ENCODE results near the gene FIG4.
"Not testable (repeated sequence)": the region's sequence is repeated elsewhere in the genome, so short reads cannot be mapped to it uniquely, and the experiment has no call there.

The FIG4 gene

GRCh38 chr6:109840796-109841195 lies 149.7 kb downstream of the FIG4 start:
- CTCF ChIA-PET, result no interaction called here
- H3K4me3 Mint-ChIP-seq, result no peak overlapping the region
- no peaks in the 10 kb centered on the region for H3K4me1 Mint-ChIP-seq
- H3K36me3 Mint-ChIP-seq, result no peaks in the 10 kb centered on the region
- DNase-seq, result no peak
- no peaks in the 10 kb centered on the region for H3K9me3 Mint-ChIP-seq
- no peaks in the 10 kb centered on the region for H3K27me3 Mint-ChIP-seq
- no peak overlapping the region for H3K27ac Mint-ChIP-seq

DNA sequence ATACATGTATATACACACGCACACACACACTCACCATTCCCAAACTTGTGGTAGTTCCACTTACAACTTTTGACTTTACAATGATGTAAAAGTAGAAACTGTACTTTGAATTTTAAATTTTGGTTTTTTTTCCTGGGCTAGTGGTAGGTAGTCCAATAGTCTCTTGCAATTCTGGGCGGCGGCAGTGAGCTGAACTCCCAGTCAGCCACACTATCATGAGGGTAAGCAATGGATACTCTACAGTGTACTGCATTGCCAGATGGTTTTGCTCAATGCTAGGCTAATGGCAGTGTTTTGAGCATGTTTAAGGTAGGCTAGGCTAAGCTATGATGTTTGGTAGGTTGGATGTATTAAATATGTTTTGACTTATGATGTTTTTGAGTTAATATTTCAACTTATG lies 150.8 kb downstream of the FIG4 start:
- DNase-seq, result no peak
- CTCF ChIA-PET, result no interaction called here
- Mint-ChIP-seq H3K4me1 (no peaks in the 10 kb centered on the region), H3K9me3 (no peaks in the 10 kb centered on the region), H3K36me3 (no peaks in the 10 kb centered on the region), H3K27me3 (peaks cover 3% of the 10 kb centered on the region), H3K27ac (no peak overlapping the region), H3K4me3 (no peak overlapping the region)

- H3K4me1 Mint-ChIP-seq, result no peaks in the 10 kb centered on the region
- no peaks in the 10 kb centered on the region for H3K9me3 Mint-ChIP-seq
- H3K36me3 Mint-ChIP-seq, result no peaks in the 10 kb centered on the region
- CTCF ChIA-PET, result no interaction called here
- no peak for DNase-seq
- no peaks in the 10 kb centered on the region for H3K27me3 Mint-ChIP-seq
- H3K27ac Mint-ChIP-seq, result no peak overlapping the region
- no peak overlapping the region for H3K4me3 Mint-ChIP-seq
Measured at GRCh38 chr6:109852713-109853112, 161.6 kb downstream of the FIG4 start.

GRCh38 chr6:109853426-109853825 lies 162.3 kb downstream of the FIG4 start:
- no peaks in the 10 kb centered on the region for H3K36me3 Mint-ChIP-seq
- CTCF ChIA-PET, result no interaction called here
- no peak overlapping the region for H3K27ac Mint-ChIP-seq
- no peaks in the 10 kb centered on the region for H3K4me1 Mint-ChIP-seq
- no peak for DNase-seq
- no peaks in the 10 kb centered on the region for H3K27me3 Mint-ChIP-seq
- no peak overlapping the region for H3K4me3 Mint-ChIP-seq
- no peaks in the 10 kb centered on the region for H3K9me3 Mint-ChIP-seq

- H3K27ac Mint-ChIP-seq, result no peak overlapping the region
- DNase-seq, result no peak
- no peak overlapping the region for H3K4me3 Mint-ChIP-seq
Measured at GRCh38 chr6:109853951-109854350, 162.9 kb downstream of the FIG4 start.

DNA sequence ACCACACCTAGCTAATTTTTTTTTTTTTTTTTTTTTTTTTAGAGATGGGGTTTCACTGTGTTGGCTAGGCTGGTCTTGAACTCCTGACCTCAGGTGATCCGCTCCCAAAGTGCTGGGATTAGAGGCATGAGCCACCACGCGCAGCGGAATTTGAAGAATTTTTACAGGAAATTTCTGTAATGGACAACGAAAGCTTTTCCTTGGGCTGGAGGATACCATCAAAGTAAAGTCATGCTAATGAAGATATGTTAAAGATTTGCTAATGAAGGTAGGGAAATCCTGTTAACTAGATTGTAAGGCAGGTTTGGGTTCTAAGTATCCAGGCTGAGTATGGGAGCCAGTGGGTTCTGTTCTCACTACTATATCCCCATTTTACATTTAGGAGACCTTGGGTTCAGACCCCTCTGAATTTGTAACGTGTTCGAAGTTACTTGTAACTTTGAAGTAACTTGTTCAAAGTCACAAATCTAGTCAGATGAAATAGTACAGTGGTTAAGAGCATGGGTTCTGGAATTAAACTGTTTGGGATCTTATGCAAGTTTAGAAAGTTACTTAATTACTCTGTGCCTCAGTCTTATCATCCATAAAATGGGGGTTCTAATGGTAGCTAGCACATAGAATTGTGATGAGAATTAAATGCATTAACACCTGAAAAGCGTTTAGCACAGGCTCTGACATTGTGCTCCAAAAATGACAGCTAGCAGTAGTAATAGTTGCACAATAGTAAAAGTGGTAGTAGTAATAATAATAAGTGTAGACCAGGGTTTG lies 163.6 kb downstream of the FIG4 start:
- no peak for DNase-seq

More at GRCh38 chr6:109853951-109854350, 162.9 kb downstream of the FIG4 start:
- Mint-ChIP-seq H3K27me3 (no peaks in the 10 kb centered on the region), H3K36me3 (no peaks in the 10 kb centered on the region), H3K4me1 (no peaks in the 10 kb centered on the region), H3K9me3 (no peaks in the 10 kb centered on the region)
- CTCF ChIA-PET, result no interaction called here

GRCh38 chr6:109855476-109856040 lies 164.5 kb downstream of the FIG4 start:
- H3K27me3 Mint-ChIP-seq, H3K36me3 Mint-ChIP-seq, DNase-seq, H3K4me1 Mint-ChIP-seq, H3K27ac Mint-ChIP-seq, H3K9me3 Mint-ChIP-seq, H3K4me3 Mint-ChIP-seq, CTCF ChIA-PET: not testable (repeated sequence)

More for the DNA sequence above, 163.6 kb downstream of the FIG4 start:
- Mint-ChIP-seq H3K4me1 (no peaks in the 10 kb centered on the region), H3K27ac (no peak overlapping the region), H3K36me3 (no peaks in the 10 kb centered on the region), H3K9me3 (no peaks in the 10 kb centered on the region), H3K27me3 (no peaks in the 10 kb centered on the region), H3K4me3 (no peak overlapping the region)
- CTCF ChIA-PET, result no interaction called here

- Mint-ChIP-seq H3K27ac (no peak overlapping the region), H3K4me1 (no peaks in the 10 kb centered on the region), H3K36me3 (no peaks in the 10 kb centered on the region), H3K4me3 (no peak overlapping the region), H3K9me3 (no peaks in the 10 kb centered on the region), H3K27me3 (peaks cover 15% of the 10 kb centered on the region)
- DNase-seq, result no peak
- CTCF ChIA-PET, result no interaction called here
Measured at GRCh38 chr6:109861946-109862345, 170.8 kb downstream of the FIG4 start.

DNA sequence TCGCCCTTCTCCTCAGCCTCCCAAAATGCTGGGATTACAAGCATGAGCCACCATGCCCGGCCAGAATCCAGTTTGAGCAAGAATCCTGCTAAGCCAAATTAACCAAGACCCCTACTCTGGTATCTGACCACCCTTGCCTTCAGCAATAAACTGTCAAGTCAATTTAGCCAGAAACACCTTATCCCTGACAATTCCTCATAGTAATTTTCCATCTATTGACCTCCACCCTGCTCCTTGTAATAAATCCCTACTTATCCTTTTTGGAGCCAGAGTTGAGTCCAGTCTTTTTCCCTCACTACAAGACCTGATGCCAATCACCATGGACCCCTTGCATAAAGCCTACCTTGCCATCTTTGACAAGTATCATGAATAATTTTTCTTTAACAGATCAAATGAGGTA lies 173.0 kb downstream of the FIG4 start:
- H3K4me3 Mint-ChIP-seq, result no peak overlapping the region
- DNase-seq, result no peak
- no peak overlapping the region for H3K27ac Mint-ChIP-seq
- H3K4me1 Mint-ChIP-seq, result no peaks in the 10 kb centered on the region
- peaks cover 23% of the 10 kb centered on the region for H3K27me3 Mint-ChIP-seq
- CTCF ChIA-PET, result no interaction called here
- no peaks in the 10 kb centered on the region for H3K9me3 Mint-ChIP-seq
- H3K36me3 Mint-ChIP-seq, result no peaks in the 10 kb centered on the region

DNA sequence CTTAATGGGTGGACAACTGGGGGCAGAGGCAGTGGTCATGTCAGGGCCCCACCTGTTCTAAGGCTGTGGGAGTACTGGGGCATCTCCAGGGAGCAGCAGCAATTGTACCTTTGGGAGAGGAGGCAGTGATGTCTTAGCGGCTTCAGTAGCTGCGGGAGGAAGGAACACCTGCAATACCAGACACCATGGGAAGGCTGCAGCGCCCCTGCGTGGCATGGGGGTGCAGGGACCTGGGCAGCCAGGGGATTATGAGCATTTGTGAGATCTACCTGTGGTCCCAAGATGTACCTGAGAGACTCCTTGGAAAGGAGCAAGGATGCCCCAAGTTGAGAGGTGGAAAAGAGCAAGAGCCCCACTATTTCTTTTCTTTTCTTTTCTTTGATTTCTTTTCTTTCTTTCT lies 174.9 kb downstream of the FIG4 start:
- no peaks in the 10 kb centered on the region for H3K4me1 Mint-ChIP-seq
- no peaks in the 10 kb centered on the region for H3K9me3 Mint-ChIP-seq
- no peak for DNase-seq
- no peak overlapping the region for H3K4me3 Mint-ChIP-seq
- CTCF ChIA-PET, result no interaction called here
- H3K36me3 Mint-ChIP-seq, result no peaks in the 10 kb centered on the region
- peaks cover 20% of the 10 kb centered on the region for H3K27me3 Mint-ChIP-seq
- H3K27ac Mint-ChIP-seq, result no peak overlapping the region

DNA sequence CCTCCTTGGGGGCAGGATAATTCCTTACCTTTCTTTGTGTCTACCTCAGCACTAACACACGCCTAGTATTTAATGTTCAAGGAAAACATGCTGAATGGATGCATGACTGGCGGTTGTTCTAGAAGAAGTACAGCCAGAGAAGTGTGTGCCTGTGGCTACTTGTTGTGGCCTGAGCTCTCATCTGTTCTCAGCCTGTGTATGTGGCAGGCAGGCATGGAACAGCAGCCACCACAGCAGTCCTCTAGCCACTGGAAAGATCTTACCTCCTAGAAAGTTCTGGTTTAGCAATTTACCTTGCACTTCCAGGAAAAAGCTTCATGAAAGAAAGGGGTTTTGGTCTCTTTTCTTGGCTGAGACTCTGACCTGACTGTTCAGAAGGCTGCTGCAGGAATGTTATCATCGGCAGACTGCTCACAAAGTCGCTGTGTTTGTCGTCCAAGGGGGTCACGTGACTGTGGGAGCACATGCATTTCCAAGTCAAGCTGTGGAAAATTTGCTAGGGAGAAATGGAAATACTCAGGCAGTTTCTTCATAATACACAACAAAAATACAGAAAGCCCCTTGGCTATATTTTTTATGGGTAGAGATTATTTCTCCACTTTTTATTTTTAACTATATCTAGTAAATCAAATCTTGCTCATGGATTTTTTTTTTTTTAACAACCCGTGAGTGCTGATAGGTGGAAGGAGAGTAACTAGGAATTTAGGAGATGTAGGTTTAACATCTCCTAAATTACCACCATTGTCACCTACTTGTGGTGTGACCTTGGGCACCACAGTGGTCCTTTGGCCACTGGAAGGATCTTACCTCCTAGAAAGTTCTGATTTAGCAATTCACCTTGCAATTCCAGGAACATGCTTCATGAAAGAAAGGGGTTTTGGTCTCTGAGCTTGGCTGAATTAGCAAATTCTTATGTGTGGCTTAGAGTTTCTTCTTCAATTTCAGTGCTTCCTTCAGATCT lies 176.2 kb downstream of the FIG4 start:
- no peak for DNase-seq
- Mint-ChIP-seq H3K4me3 (no peak overlapping the region), H3K9me3 (no peaks in the 10 kb centered on the region), H3K27ac (no peak overlapping the region), H3K27me3 (peaks cover 19% of the 10 kb centered on the region), H3K36me3 (no peaks in the 10 kb centered on the region), H3K4me1 (no peaks in the 10 kb centered on the region)
- CTCF ChIA-PET, result no interaction called here

- CTCF ChIA-PET, result no interaction called here
- DNase-seq, result no peak
- Mint-ChIP-seq H3K36me3 (no peaks in the 10 kb centered on the region), H3K27ac (no peak overlapping the region), H3K9me3 (no peaks in the 10 kb centered on the region), H3K4me1 (no peaks in the 10 kb centered on the region), H3K4me3 (no peak overlapping the region), H3K27me3 (peaks cover 23% of the 10 kb centered on the region)
Measured at GRCh38 chr6:109867970-109868358, 176.9 kb downstream of the FIG4 start.

DNA sequence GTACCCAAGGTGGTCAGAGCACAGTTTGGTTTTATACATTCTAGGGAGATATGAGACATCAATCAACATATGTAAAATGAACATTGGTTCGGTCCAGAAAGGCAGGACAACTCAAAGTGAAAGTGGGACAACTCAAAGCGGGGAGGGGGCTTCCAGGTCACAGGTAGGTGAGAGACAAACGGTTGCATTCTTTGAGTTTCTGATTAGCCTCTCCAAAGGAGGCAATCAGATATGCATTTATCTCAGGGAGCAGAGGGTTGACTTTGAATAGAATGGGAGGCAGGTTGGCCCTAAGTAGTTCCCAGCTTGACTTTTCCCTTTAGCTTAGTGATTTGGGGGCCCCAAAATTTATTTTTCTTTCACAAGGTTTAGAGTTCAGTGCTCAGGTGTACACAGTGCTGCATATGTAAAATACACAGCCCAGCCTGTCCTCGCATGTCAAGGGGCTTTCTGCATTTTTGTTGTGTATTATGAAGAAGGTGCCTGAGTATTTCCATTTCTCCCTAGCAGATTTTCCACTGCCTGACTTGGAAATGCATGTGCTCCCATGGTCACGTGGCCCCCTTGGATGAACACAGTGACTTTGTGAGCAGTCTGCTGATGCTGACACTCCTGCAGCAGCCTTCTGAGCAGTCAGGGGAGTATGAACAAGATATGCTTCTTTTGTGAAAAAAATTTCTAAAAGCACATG lies 178.4 kb downstream of the FIG4 start:
- H3K4me1 Mint-ChIP-seq, H3K9me3 Mint-ChIP-seq, H3K27ac Mint-ChIP-seq, H3K36me3 Mint-ChIP-seq, CTCF ChIA-PET, DNase-seq, H3K4me3 Mint-ChIP-seq: not testable (repeated sequence)
- H3K27me3 Mint-ChIP-seq, result peaks cover 28% of the 10 kb centered on the region

GRCh38 chr6:109870089-109870410 lies 179.0 kb downstream of the FIG4 start:
- H3K9me3 Mint-ChIP-seq, result no peaks in the 10 kb centered on the region
- CTCF ChIA-PET, result no interaction called here
- DNase-seq, result no peak
- no peak overlapping the region for H3K27ac Mint-ChIP-seq
- H3K4me3 Mint-ChIP-seq, result no peak overlapping the region
- no peaks in the 10 kb centered on the region for H3K36me3 Mint-ChIP-seq
- no peaks in the 10 kb centered on the region for H3K4me1 Mint-ChIP-seq
- H3K27me3 Mint-ChIP-seq, result peaks cover 28% of the 10 kb centered on the region

Measured in activated naive CD4-positive, alpha-beta T cell treated with anti-CD3 and anti-CD28 coated beads, Interleukin-2, amount 10 ng/mL, durations not matched to agents 7 days and 5 days (primary cell).